AG04449 (cell line): ENCODE measurements around the gene FARP2.

Source experiments
- CTCF ChIA-PET: fragments of 350-600 bp; formaldehyde crosslinking; extraction: SDS; loops from one replicate; lab custom pipeline; 2021; ENCODE audit warnings: antibody characterized with exemption; lab: Yijun Ruan, JAX
- POLR2A ChIA-PET: fragments of 400-600, 350-600 bp; formaldehyde crosslinking; extraction: SDS; loops from one replicate; lab custom pipeline; 2020; ENCODE audit warnings: antibody characterized with exemption, inconsistent platforms; lab: Yijun Ruan, JAX
- DNase-seq: peaks from one replicate; pipeline ENCODE4 v3.0.0-alpha.2; 2010; ENCODE audit warnings: low read depth, low spot score
- H3K4me3 ChIP-seq: 2 replicates; pipeline ENCODE4 v1.5.1; 2011; ENCODE audit warnings: low read depth, mild to moderate bottlenecking, control low read depth, low read length
- CTCF ChIP-seq: IDR thresholded peaks from one replicate; pipeline ENCODE4 v1.5.1; 2011; ENCODE audit warnings: mild to moderate bottlenecking, moderate library complexity, low read length, control low read depth, inconsistent platforms; ENCODE audit not compliant: insufficient read depth; ENCODE audit errors: missing control alignments

The FARP2 gene

GRCh38 chr2:241492174-241492565 lies 136.1 kb downstream of the FARP2 start:
- ChIA-PET CTCF (no interaction called here), POLR2A (no interaction called here)
- no peak for TF ChIP-seq CTCF
- DNase-seq: no peak
- no peak overlapping the region for H3K4me3 ChIP-seq

GRCh38 chr2:241493092-241493491 lies 137.0 kb downstream of the FARP2 start:
- H3K4me3 ChIP-seq: no peak overlapping the region
- ChIA-PET POLR2A (no interaction called here), CTCF (no interaction called here)
- no peak for DNase-seq
- TF ChIP-seq CTCF: no peak

GRCh38 chr2:241494311-241494908 lies 138.3 kb downstream of the FARP2 start:
- DNase-seq: no peak
- no peak for TF ChIP-seq CTCF
- POLR2A ChIA-PET: no interaction called here
- H3K4me3 ChIP-seq: no peak overlapping the region
- CTCF ChIA-PET: no interaction called here

DNA sequence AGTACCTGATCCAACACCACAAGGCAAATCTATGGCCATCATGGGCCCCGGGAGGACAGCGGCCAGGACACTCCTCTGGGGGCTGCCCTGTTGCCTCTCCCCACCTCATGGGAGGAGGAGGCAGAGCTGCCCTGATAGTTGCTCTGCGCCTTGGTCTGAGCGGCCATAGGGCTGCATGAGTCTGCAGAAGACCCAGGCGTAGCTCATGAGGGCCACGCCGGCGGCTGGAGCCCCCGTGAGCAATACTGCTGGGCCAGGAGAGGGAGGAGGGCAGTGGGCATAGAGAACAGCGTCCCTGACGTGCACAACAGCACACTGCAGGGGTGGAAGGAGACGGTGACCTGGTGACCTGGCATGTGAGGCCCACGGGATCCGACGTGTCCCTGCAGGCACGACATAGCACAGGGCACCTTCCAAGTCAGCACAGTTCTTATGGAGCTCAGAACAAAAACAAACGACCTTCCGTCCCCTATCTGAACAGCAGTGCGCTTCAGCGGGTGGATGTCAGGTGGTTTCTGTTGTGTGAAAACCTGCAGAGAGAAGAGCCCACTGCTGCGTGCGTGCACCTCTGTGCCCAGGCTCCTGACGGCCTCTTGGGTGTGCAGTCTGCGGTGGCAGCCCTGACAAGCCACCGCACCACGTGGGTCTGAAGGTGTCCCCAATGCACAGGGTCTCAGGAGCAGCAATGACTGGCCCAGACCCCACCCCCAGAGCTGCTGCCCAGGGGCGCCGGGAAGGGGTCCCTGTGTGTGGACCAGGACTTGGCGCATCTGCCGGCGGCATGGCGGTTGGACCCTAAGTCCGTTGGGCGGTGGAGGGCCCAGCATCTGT lies 139.3 kb downstream of the FARP2 start:
- H3K4me3 ChIP-seq: no peak overlapping the region
- DNase-seq: no peak
- CTCF ChIA-PET: no interaction called here
- POLR2A ChIA-PET: no interaction called here
- no peak for TF ChIP-seq CTCF

DNA sequence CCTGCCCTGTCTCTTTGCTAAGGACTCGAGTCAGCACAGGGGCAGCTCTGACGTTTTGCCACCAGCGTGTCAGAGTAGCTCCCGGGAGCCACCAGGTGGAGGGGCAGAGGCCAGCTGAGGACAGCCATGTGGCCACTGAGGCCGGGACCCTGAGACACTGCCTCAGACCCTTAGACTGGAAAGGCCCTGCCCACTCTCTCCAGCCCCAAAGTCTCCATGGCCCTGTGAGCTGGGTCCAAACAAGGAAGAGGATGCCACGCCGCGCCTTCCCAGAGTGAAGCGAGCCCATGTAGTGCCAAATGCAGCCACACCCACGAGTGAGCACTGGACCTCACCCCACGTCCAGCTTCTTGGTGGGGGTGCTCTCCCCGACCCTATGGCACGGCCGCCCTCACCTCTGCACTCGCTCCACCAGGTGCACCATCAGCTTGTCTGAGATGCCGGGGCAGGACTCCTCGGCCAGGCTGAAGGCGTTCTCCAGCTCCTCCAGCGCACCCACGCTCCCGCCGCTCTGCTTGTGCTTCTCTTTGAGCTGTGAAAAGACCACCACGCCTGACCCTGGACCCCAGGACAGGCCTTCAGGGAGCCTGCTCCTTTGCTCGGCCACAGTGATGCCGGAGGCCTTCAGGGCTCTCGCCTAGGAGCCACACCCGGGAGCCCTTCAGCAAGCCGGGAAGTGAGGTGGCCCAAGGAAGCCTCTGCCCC lies 140.1 kb downstream of the FARP2 start:
- H3K4me3 ChIP-seq: no peak overlapping the region
- CTCF ChIA-PET: no interaction called here
- no peak for DNase-seq
- TF ChIP-seq CTCF: no peak
- POLR2A ChIA-PET: no interaction called here
